ENCODE data around the gene SERPINA3. TPM values are rescaled to one million over a fixed set of nuclear protein-coding genes. Genes with fewer than 3 reads are reported as not detected.
A peak's percentile ranks its signal among the peaks of the same experiment; 100 is the strongest.
"Not testable (repeated sequence)": the region's sequence is repeated elsewhere in the genome, so short reads cannot be mapped to it uniquely, and the experiment has no call there.

Gene SERPINA3
- total RNA-seq, 1 experiment from 2014 or later: 3.5 TPM

GRCh38 chr14:94601884-94602391, 10.3 kb upstream of the SERPINA3 start:
- no peak; the same call in 1 of the 2 replicates for ATAC-seq
- DNase-seq (ENCODE audit: low spot score): no peak
- Mint-ChIP-seq H3K4me3 (no peak overlapping the region), H3K4me1 (peaks cover 18% of the 10 kb centered on the region), H3K9me3 (peaks cover 6% of the 10 kb centered on the region), H3K27ac (no peak overlapping the region), H3K36me3 (no peaks in the 10 kb centered on the region; the same call in 1 of the 2 replicates), H3K27me3 (ENCODE audit: low read depth) (no peaks in the 10 kb centered on the region; the same call in none of the 2 replicates)
- POLR2A ChIA-PET: no interaction called here
- no peak for TF ChIP-seq NR2C2 (CRISPR knock-in tag; IDR thresholded peaks at IDR 0.05)
- peak; percentile 67; the same call in 1 of the 2 replicates for TF ChIP-seq NFE2L1 (CRISPR knock-in tag; IDR thresholded peaks at IDR 0.05)
- CTCF ChIA-PET: no interaction called here

DNA sequence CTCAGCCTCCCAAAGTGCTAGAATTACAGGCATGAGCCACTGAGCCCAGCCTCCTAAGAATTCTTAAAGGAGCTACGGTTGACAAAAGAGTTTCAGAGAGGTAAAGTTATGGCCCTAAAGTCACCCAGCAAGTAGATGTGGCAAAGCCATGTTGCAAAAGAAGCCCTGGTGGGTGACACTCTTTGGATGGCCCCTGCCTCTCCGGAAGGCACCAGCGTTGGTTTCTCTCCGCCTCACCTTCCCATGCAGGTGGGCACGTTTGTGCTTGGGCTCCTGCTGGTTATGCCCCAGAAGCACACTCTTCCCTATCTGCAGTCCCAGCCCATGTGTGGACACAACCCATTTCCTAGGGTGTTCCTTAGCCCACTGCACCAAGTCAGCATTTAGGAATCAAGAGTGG, 9.5 kb upstream of the SERPINA3 start:
- DNase-seq (ENCODE audit: low spot score) (no peak), ATAC-seq (no peak)
- Mint-ChIP-seq H3K4me1 (peaks cover 18% of the 10 kb centered on the region), H3K36me3 (no peaks in the 10 kb centered on the region; the same call in 1 of the 2 replicates), H3K4me3 (no peak overlapping the region), H3K27me3 (ENCODE audit: low read depth) (peaks cover 2% of the 10 kb centered on the region), H3K9me3 (peaks cover 14% of the 10 kb centered on the region), H3K27ac (no peak overlapping the region)
- TF ChIP-seq MAX (CRISPR knock-in tag; IDR thresholded peaks at IDR 0.05) (no peak), SMAD3 (CRISPR knock-in tag; IDR thresholded peaks at IDR 0.05; ENCODE audit: borderline replicate concordance) (no peak), MXD4 (CRISPR knock-in tag; IDR thresholded peaks at IDR 0.05; ENCODE audit: borderline replicate concordance) (no peak), RORB (CRISPR knock-in tag; IDR thresholded peaks at IDR 0.05) (no peak), ATF1 (CRISPR knock-in tag; IDR thresholded peaks at IDR 0.05) (no peak), ZNF423 (CRISPR knock-in tag; IDR thresholded peaks at IDR 0.05) (no peak)
- ChIA-PET CTCF (no interaction called here), POLR2A (no interaction called here)

GRCh38 chr14:94605361-94605760, 6.8 kb upstream of the SERPINA3 start:
- peaks cover 8% of the 10 kb centered on the region for H3K27me3 Mint-ChIP-seq (ENCODE audit: low read depth)
- TF ChIP-seq EMX1 (CRISPR knock-in tag; IDR thresholded peaks at IDR 0.05): no peak
- no peak for TF ChIP-seq ZNF138 (CRISPR knock-in tag; conservative IDR thresholded peaks at IDR 0.05)
- TF ChIP-seq FOXK1 (CRISPR knock-in tag; IDR thresholded peaks at IDR 0.05): no peak
- TF ChIP-seq, protein P1, sequence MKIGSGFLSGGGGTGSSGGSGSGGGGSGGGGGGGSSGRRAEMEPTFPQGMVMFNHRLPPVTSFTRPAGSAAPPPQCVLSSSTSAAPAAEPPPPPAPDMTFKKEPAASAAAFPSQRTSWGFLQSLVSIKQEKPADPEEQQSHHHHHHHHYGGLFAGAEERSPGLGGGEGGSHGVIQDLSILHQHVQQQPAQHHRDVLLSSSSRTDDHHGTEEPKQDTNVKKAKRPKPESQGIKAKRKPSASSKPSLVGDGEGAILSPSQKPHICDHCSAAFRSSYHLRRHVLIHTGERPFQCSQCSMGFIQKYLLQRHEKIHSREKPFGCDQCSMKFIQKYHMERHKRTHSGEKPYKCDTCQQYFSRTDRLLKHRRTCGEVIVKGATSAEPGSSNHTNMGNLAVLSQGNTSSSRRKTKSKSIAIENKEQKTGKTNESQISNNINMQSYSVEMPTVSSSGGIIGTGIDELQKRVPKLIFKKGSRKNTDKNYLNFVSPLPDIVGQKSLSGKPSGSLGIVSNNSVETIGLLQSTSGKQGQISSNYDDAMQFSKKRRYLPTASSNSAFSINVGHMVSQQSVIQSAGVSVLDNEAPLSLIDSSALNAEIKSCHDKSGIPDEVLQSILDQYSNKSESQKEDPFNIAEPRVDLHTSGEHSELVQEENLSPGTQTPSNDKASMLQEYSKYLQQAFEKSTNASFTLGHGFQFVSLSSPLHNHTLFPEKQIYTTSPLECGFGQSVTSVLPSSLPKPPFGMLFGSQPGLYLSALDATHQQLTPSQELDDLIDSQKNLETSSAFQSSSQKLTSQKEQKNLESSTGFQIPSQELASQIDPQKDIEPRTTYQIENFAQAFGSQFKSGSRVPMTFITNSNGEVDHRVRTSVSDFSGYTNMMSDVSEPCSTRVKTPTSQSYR (CRISPR knock-in tag; IDR thresholded peaks at IDR 0.05): no peak
- TF ChIP-seq ZNF396 (CRISPR knock-in tag; IDR thresholded peaks at IDR 0.05; ENCODE audit: borderline replicate concordance): no peak
- ATAC-seq (no peak), DNase-seq (ENCODE audit: low spot score) (no peak)
- H3K27ac Mint-ChIP-seq: no peak overlapping the region
- H3K4me3 Mint-ChIP-seq: no peak overlapping the region
- ChIA-PET CTCF (interaction anchor here (1.7 kb wide), 1 partner anchor 119 kb away, joined by 6 read pairs; no protein-coding TSS in a partner anchor), POLR2A (no interaction called here)
- no peaks in the 10 kb centered on the region; the same call in 1 of the 2 replicates for H3K36me3 Mint-ChIP-seq
- H3K4me1 Mint-ChIP-seq: 0 out of 2 replicates have a peak, but pooled peaks cover 4% of the 10 kb centered on the region
- peaks cover 28% of the 10 kb centered on the region for H3K9me3 Mint-ChIP-seq

- H3K4me1 Mint-ChIP-seq; H3K27me3 Mint-ChIP-seq (ENCODE audit: low read depth); DNase-seq (ENCODE audit: low spot score); H3K36me3 Mint-ChIP-seq; H3K4me3 Mint-ChIP-seq; ATAC-seq; H3K27ac Mint-ChIP-seq; POLR2A ChIA-PET: not testable (repeated sequence)
- peaks cover 24% of the 10 kb centered on the region for H3K9me3 Mint-ChIP-seq
- CTCF ChIA-PET: interaction anchor here (0.6 kb wide), 1 partner anchor 75 kb away, joined by 4 read pairs; no protein-coding TSS in a partner anchor
Measured at GRCh38 chr14:94608966-94609365, 3.2 kb upstream of the SERPINA3 start.

DNA sequence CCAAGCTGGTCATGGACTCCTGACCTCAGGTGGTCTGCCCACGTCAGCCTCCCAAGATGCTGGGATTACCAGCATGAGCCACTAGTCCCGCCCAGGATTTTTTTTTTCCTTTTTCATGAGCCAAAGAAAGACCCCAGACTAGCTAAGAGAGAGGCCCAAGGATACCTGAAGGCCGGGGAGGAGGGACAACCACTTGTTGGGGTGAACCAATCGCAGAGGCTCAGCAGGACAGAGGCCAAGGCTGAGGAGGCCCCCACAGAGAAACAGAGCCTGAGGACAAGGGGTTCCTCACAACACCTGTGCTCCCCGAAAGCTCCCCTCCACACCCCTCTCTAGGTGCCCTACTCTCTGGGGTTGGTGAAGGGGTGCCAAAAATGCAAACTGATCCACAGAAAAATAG, 1.0 kb upstream of the SERPINA3 start:
- H3K27me3 Mint-ChIP-seq (ENCODE audit: low read depth): peaks cover 8% of the 10 kb centered on the region
- ATAC-seq (no peak), DNase-seq (ENCODE audit: low spot score) (no peak)
- H3K9me3 Mint-ChIP-seq: peaks cover 31% of the 10 kb centered on the region
- ChIA-PET POLR2A (no interaction called here), CTCF (no interaction called here)
- H3K27ac Mint-ChIP-seq: no peak overlapping the region
- no peaks in the 10 kb centered on the region for H3K4me1 Mint-ChIP-seq
- H3K4me3 Mint-ChIP-seq: no peak overlapping the region
- TF ChIP-seq FOXP1 (CRISPR knock-in tag; IDR thresholded peaks at IDR 0.05; ENCODE audit: borderline replicate concordance) (no peak), CBFB (CRISPR knock-in tag; IDR thresholded peaks at IDR 0.05; ENCODE audit: low read depth) (no peak)
- H3K36me3 Mint-ChIP-seq: no peaks in the 10 kb centered on the region
